Endothelial cell of umbilical vein (primary cell): Measurements from ENCODE around the gene FBLN2.

Experiments used
- CTCF ChIP-seq, 2 donors: IDR thresholded peaks; 1 replicate in 1 of 2; 2 replicates in 1 of 2; pipeline ENCODE4 v1.5.1; 2011; ENCODE audit warnings: low read length in 2 of 2, mild to moderate bottlenecking in 2 of 2, moderate library complexity in 2 of 2, control low read depth in 1 of 2, inconsistent platforms in 1 of 2, low read depth in 1 of 2; ENCODE audit not compliant: insufficient read depth in 1 of 2; ENCODE audit errors: extremely low read depth in 1 of 2
- EZH2 ChIP-seq: IDR thresholded peaks from 2 replicates; pipeline ENCODE4 v1.6.1; 2012; ENCODE audit warnings: borderline replicate concordance, low read depth, mild to moderate bottlenecking, moderate library complexity, low read length, inconsistent platforms; ENCODE audit not compliant: severe bottlenecking
- FOS ChIP-seq: IDR thresholded peaks from 2 replicates; pipeline ENCODE4 v1.6.1; 2011; ENCODE audit warnings: mild to moderate bottlenecking, low read length, moderate library complexity, borderline replicate concordance; ENCODE audit not compliant: insufficient read depth

GRCh38 chr3:13518516-13518953, 30.4 kb upstream of the FBLN2 start:
- TF ChIP-seq EZH2 (no peak), CTCF (IDR thresholded peaks at IDR 0.05; ENCODE audit: extremely low read depth in 1 of 2, insufficient read depth in 1 of 2, low read depth in 1 of 2, low read length in 2 of 2) (no peak), FOS (no peak)
